DND-41 (cell line): ENCODE measurements around the gene NIPSNAP2.

Experiments used
- EZH2 ChIP-seq: IDR thresholded peaks from 3 replicates; pipeline ENCODE4 v1.6.1; 2012; ENCODE audit warnings: borderline replicate concordance, low read depth, mild to moderate bottlenecking, moderate library complexity, low read length, inconsistent platforms; ENCODE audit not compliant: severe bottlenecking
- TF ChIP-seq, protein P1 (sequence below): IDR thresholded peaks from 2 replicates; pipeline ENCODE4 v1.5.1; 2012; ENCODE audit warnings: borderline replicate concordance, low read length, moderate library complexity, mild to moderate bottlenecking; ENCODE audit not compliant: poor library complexity, severe bottlenecking; ENCODE audit errors: extremely low read depth

- TF ChIP-seq, protein P1, sequence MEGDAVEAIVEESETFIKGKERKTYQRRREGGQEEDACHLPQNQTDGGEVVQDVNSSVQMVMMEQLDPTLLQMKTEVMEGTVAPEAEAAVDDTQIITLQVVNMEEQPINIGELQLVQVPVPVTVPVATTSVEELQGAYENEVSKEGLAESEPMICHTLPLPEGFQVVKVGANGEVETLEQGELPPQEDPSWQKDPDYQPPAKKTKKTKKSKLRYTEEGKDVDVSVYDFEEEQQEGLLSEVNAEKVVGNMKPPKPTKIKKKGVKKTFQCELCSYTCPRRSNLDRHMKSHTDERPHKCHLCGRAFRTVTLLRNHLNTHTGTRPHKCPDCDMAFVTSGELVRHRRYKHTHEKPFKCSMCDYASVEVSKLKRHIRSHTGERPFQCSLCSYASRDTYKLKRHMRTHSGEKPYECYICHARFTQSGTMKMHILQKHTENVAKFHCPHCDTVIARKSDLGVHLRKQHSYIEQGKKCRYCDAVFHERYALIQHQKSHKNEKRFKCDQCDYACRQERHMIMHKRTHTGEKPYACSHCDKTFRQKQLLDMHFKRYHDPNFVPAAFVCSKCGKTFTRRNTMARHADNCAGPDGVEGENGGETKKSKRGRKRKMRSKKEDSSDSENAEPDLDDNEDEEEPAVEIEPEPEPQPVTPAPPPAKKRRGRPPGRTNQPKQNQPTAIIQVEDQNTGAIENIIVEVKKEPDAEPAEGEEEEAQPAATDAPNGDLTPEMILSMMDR: peak; percentile 44
- TF ChIP-seq EZH2: no peak
Measured at GRCh38 chr7:56033671-56034432, 69.5 kb downstream of the NIPSNAP2 start.
